Retinal pigment epithelial cell (primary cell): ENCODE data around the gene GPX7.
"Not testable (repeated sequence)": the region's sequence is repeated elsewhere in the genome, so short reads cannot be mapped to it uniquely, and the experiment has no call there.

Experiments used
- DNase-seq: peaks from one replicate; pipeline ENCODE4 v3.0.0-alpha.2; 2010; ENCODE audit warnings: low read depth
- H3K4me3 ChIP-seq: 2 replicates; pipeline ENCODE4 v1.5.1; 2011; ENCODE audit warnings: mild to moderate bottlenecking, low read length, control low read depth, moderate library complexity
- TF ChIP-seq, protein P1 (sequence below): conservative IDR thresholded peaks from 2 replicates; pipeline ENCODE4 v1.5.1; 2011; ENCODE audit warnings: low read depth, low read length, control low read depth, inconsistent platforms

The GPX7 gene

DNA sequence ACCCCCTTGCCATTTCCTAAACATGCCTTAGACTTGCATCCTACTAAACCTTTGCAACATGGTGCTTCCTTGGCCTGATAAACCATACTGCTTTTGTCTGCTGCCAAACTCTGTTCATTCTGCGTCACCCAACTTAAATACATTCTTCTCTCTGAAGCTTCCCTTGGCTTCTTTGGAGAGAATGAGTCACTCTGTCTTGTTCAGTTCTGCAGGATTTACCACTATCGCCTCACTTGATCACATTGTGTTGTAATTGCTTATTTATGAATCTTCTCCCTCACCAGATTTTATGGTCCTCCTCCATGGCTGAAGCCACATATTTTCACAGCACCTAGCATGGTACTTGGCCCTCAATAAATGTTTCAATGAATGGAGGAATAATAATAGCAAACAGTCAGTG, 27.6 kb upstream of the GPX7 start:
- TF ChIP-seq, protein P1, sequence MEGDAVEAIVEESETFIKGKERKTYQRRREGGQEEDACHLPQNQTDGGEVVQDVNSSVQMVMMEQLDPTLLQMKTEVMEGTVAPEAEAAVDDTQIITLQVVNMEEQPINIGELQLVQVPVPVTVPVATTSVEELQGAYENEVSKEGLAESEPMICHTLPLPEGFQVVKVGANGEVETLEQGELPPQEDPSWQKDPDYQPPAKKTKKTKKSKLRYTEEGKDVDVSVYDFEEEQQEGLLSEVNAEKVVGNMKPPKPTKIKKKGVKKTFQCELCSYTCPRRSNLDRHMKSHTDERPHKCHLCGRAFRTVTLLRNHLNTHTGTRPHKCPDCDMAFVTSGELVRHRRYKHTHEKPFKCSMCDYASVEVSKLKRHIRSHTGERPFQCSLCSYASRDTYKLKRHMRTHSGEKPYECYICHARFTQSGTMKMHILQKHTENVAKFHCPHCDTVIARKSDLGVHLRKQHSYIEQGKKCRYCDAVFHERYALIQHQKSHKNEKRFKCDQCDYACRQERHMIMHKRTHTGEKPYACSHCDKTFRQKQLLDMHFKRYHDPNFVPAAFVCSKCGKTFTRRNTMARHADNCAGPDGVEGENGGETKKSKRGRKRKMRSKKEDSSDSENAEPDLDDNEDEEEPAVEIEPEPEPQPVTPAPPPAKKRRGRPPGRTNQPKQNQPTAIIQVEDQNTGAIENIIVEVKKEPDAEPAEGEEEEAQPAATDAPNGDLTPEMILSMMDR = no peak
- DNase-seq = no peak
- H3K4me3 ChIP-seq = no peak overlapping the region

DNA sequence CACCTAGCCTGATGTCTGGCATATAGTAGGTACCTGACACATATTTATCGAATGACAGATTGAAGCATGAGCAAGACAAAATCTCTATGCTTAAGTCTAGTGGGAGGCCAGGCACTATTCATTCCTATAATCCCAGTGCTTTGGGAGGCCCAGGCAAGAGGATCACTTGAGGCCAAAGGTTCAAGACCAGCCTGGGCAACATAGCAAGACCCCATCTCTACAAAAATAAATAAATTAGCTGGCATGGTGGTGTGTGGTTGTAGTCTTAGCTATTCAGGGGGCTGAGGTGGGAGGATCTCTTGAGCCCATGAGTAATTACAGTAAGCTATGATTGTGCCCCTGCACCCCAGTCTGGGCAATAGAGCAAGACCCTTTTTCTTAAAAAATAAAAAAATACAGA, 26.1 kb upstream of the GPX7 start:
- TF ChIP-seq, protein P1 = no peak
- no peak overlapping the region for H3K4me3 ChIP-seq
- DNase-seq = no peak

DNA sequence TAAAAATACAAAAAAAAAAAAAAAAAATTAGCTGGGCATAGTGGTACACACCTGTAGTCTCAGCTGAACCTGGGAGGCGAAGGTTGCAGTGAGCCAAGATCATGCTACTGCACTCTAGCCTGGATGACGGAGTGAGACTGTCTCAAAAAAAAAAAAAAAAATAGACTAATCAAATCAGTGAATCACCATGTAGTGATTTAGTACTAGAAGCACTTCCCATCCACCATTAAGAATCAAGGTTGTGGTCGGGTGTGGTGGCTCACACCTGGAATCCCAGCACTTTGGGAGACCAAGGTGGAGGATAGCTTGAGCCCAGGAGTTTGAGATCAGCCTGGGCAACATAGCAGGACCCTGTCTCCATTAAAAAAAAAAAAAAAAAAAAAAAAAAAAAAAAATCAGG, 24.1 kb upstream of the GPX7 start:
- not testable (repeated sequence) for DNase-seq

DNA sequence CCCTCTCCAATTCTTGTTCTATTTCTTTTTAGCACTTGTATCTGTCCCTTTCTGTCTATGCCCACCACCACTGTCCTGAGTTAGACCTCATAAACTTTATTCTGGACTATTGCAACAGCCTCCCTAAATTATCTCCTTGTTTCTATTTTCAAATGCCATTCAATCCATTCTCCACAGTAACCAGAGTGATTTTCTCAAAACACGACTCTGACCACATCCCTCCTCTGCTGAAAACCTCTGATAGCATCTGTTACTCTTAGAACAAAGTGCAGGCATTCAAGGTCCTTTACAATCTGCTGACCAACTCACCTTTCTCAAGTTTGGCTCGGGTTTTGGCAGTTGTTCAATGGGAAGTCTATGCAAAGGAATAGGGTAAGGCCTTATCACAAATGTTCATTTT, 22.8 kb upstream of the GPX7 start:
- TF ChIP-seq, protein P1 = no peak
- H3K4me3 ChIP-seq = no peak overlapping the region
- no peak for DNase-seq

More for the DNA sequence above, 24.1 kb upstream of the GPX7 start:
- not testable (repeated sequence) for H3K4me3 ChIP-seq

DNA sequence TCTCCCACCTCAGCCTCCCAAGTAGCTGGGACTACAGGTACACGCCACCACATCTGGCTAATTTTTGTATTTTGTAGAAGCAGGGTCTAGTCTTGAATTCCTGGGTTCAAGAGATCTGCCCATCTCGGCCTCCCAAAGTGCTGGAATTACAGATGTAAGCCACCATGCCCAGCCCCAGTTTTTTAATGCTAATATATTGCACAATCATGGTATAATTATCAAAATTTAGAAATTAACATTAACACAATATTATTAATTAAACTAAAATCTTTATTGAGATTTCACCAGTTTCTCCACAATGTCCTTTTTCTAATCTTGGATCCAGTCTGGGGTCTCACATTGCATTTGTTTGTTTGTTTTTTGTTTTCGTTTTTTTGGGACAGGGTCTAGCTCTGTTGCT, 21.9 kb upstream of the GPX7 start:
- no peak overlapping the region for H3K4me3 ChIP-seq
- DNase-seq = no peak
- TF ChIP-seq, protein P1 = no peak

DNA sequence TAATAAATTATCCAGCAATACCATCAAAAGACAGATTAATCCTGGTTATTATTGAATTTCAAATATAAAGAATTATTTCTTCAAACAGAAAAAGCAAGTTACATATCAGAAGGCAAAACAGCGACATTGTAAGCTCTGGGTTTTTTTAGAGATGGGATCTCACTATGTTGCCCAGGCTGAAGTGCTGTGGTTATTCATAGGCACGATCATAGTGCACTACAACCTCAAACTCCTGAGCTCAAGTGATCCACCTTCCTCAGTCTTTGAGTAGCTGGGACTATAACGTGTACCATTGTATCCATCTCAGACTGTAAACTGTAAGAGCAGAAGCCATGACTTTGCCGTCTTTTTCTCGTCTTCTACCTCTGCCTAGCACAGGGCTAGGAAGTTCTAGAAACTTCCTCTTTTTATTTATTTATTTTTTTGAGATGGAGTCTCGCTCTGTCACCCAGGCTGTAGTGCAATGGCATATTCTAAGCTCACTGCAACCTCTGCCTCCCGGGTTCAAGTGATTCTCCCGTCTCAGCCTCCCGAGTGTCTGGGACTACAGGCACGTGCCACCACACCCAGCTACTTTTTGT, 20.0 kb upstream of the GPX7 start:
- DNase-seq = no peak
- H3K4me3 ChIP-seq = no peak overlapping the region
- TF ChIP-seq, protein P1 = no peak

DNA sequence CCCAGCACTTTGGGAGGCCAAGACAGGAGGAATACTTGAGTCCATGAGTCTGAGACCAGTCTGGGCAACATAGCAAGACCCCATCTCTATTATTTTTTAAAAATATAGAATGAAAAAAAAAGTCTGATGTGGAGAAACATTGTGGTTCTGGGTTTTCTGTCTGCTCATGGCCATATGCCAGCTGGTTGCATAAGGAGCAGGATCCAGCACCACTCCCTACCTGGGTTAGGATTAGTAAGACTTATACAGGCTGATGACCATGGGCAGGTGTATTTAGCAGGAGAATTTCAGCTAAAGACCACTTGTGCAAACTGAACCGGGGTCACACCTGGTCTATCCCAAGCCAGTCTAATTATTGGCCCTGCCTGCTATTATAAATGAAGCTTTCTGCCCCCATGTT, 16.7 kb upstream of the GPX7 start:
- DNase-seq = no peak
- H3K4me3 ChIP-seq = no peak overlapping the region
- TF ChIP-seq, protein P1 = no peak

DNA sequence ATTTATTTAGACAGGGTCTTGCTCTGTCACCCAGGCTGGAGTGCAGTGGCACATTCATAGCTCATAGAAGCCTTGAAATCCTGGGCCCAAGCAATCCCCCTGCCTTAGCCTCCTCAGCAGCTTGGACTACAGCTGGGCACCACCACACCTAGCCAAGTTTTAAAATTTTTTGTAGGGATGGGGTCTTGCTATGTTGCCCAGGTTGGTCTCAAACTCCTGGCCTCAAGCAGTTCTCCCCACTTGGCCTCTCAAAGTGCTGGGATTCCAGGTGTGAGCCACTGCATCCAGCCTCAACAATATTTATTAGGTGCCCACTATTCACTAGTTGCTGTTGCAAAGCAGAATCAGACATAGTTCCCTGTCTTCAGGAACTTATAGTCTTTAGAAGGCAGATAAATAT, 14.1 kb upstream of the GPX7 start:
- TF ChIP-seq, protein P1 = no peak
- DNase-seq = no peak

More for the DNA sequence above, 14.1 kb upstream of the GPX7 start:
- no peak overlapping the region for H3K4me3 ChIP-seq
